ENCODE results near the gene SYNJ2.
A peak's percentile ranks its signal among the peaks of the same experiment; 100 is the strongest.

The SYNJ2 gene

DNA sequence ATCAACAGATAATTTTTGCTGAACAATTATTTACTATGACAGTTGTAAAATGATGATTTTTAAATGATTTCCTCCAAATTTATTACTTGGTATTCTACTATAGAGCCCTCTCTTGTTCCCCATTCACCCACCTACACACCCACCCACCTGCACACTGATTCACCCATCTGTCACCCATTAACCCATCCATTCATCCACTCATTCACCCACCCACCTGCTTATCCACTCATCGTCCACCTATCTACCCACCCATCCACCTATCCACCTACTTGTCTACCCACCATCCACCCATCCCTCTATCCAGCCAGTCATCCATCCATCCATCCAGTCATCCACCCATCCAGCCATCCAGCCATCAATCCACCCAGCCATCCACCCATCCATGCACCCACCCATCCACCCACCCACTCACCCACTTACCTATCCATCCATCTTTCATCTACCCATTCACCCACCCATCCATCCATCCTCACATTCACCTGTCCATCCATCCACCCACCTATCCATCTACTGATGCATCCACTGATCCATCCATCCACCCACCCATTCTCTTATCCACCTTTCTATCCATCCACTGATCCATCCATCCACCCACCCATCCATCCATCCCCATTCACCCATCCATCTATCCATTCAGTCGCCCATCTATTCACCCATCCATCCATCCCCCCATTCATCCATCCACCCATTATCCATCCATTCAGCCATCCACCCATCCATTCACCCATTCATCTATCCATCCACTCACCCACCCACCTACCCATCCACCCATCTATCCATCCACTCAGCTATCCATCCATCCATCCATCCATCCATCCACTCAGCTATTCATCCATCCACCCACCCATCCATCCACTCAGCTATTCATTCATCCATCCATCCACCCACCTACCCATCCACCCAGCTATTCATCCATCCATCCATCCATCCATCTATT, 72.0 kb downstream of the SYNJ2 start:
- no peak overlapping the region for H3K9ac ChIP-seq (ENCODE audit: low read length)

DNA sequence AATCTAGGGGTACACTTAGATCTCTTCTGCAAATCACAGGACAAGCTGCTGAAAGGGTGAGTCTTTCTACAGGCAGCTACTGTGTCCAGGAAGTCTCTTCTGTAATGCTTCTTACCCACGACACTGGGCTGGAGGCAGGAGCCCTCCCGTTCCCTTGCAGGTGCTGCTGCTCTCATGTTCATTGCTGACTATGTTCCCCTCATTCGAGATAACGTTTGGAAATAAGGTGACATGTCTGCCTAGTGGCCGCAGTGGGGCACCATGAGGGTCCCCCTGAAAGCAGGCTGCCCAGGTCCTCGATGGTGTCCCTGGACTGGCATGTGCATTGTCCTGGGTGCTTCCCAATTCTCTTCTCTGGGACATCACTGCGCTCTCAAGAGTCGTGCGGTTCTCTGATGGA, 74.7 kb downstream of the SYNJ2 start:
- H3K4me1 ChIP-seq (ENCODE audit: control insufficient read depth, insufficient read depth, low read length): peaks cover 16% of the 10 kb centered on the region
- H3K27ac ChIP-seq (ENCODE audit: low read depth, low read length): no peak overlapping the region
- H3K9ac ChIP-seq (ENCODE audit: low read length): no peak overlapping the region
- no peaks in the 10 kb centered on the region for H3K27me3 ChIP-seq (ENCODE audit: control insufficient read depth, insufficient read depth, low read length)
- H3K4me3 ChIP-seq (ENCODE audit: low read length): no peak overlapping the region
- peaks cover 9% of the 10 kb centered on the region for H3K36me3 ChIP-seq (ENCODE audit: control insufficient read depth, insufficient read depth, low read length)

More for the DNA sequence above, 72.0 kb downstream of the SYNJ2 start:
- Histone ChIP-seq H3K27me3 (ENCODE audit: control insufficient read depth, insufficient read depth, low read length) (no peaks in the 10 kb centered on the region), H3K36me3 (ENCODE audit: control insufficient read depth, insufficient read depth, low read length) (peaks cover 9% of the 10 kb centered on the region), H3K27ac (ENCODE audit: low read depth, low read length) (no peak overlapping the region), H3K4me1 (ENCODE audit: control insufficient read depth, insufficient read depth, low read length) (no peaks in the 10 kb centered on the region), H3K4me3 (ENCODE audit: low read length) (no peak overlapping the region)

DNA sequence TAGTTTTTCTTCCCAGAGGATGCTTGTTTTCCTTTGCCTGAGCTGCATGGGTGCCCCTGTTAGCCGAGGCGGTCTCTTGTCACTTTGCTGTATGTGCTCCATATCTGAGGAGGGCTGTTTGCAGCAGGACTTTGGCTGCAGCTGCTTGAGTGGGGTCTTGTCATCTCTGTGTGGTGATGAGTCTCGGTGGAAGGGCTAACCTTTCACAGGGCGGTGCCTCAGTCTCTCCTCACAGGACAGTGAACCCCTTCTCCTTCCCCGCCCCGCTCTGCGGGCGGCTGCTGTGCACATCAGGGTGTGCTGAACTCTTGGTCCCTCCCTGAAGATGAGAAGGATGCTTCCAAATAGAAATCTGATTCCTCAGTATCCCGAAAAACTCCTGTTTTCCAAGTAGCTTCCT, 75.1 kb downstream of the SYNJ2 start:
- H3K27me3 ChIP-seq (ENCODE audit: control insufficient read depth, insufficient read depth, low read length): no peaks in the 10 kb centered on the region
- H3K4me3 ChIP-seq (ENCODE audit: low read length): no peak overlapping the region
- H3K4me1 ChIP-seq (ENCODE audit: control insufficient read depth, insufficient read depth, low read length): peaks cover 16% of the 10 kb centered on the region
- no peak overlapping the region for H3K9ac ChIP-seq (ENCODE audit: low read length)
- H3K36me3 ChIP-seq (ENCODE audit: control insufficient read depth, insufficient read depth, low read length): peaks cover 9% of the 10 kb centered on the region
- no peak overlapping the region for H3K27ac ChIP-seq (ENCODE audit: low read depth, low read length)

DNA sequence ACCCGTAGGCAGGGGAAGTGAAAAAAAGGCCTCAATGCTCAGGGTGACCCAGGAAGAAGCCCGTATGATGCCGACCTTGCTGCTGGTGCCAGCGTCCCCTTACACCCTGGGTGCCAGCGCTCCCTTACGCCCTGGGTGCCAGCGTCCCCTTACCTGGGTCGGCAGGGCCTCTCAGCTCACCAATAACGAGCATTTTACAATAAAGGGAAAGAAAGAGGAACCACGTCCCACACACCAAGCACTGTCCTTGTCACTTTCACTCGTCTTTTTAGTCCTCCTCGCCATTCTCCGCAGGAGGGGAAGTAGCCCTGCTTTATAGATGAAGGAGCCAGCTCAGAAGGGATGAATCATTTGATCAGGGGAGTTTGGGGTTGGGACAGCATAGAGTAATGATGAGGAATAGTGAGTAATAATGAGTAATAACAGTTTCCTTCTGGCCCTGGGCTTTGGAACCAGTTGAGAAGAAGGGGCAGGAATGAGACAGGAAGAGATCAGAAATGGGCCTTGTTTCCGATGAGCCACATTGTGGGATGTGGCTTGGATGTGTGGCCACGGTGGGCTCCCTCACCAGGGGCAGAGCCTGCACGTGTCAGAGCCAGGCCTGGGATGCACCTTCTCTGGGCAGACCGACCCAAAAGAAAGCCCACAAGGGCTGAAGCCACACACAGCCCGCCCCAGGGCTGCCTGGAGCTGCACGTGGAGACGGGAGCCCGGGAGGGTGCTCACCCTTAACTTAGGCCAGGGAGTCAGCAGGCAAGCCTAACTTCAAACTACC, 75.7 kb downstream of the SYNJ2 start:
- Histone ChIP-seq H3K9ac (ENCODE audit: low read length) (no peak overlapping the region), H3K36me3 (ENCODE audit: control insufficient read depth, insufficient read depth, low read length) (peaks cover 9% of the 10 kb centered on the region), H3K27me3 (ENCODE audit: control insufficient read depth, insufficient read depth, low read length) (no peaks in the 10 kb centered on the region), H3K4me1 (ENCODE audit: control insufficient read depth, insufficient read depth, low read length) (peaks cover 16% of the 10 kb centered on the region), H3K4me3 (ENCODE audit: low read length) (no peak overlapping the region), H3K27ac (ENCODE audit: low read depth, low read length) (no peak overlapping the region)

DNA sequence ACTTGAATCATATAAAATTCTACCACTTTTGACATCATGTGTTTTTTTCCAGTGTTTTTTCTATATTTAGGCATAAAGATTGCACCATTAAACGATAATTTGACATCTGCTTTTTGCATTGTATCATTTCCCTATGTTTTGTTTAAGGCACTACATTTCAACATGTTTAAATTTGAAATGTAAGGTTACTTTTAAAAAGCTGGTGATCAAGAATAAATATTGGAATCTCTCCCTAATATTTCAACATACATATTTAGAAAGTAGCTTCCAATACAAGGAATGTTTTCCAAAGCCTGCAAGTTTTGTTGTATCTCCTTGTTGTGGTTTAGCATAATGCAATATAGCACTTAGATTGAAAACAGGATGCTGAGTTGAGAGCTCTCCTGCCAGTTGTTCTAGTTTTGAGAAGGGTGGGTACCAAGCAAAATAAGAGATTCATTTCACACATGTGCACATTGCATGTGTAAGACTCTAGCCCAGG, 76.5 kb downstream of the SYNJ2 start:
- H3K36me3 ChIP-seq (ENCODE audit: control insufficient read depth, insufficient read depth, low read length): peaks cover 9% of the 10 kb centered on the region
- peaks cover 16% of the 10 kb centered on the region for H3K4me1 ChIP-seq (ENCODE audit: control insufficient read depth, insufficient read depth, low read length)
- H3K4me3 ChIP-seq (ENCODE audit: low read length): no peak overlapping the region
- H3K27ac ChIP-seq (ENCODE audit: low read depth, low read length): no peak overlapping the region
- no peaks in the 10 kb centered on the region for H3K27me3 ChIP-seq (ENCODE audit: control insufficient read depth, insufficient read depth, low read length)
- no peak overlapping the region for H3K9ac ChIP-seq (ENCODE audit: low read length)

DNA sequence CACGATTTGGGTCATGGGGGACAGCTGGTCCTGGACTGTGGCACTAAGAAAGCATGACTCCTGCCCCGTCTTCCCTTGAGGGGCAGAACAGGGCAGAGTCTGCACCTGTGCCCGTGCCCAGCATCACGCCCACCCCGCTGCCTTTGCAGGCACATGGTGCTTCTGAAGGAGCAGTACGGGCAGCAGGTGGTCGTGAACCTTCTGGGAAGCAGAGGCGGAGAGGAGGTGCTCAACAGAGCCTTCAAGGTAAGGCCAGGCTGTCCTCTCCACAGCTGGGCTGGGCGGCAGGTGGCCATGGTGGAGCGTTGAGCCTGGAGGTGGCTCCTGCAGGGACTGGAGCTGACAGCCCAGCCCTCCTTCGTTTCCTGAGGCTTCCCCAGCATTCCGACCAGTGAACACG, 77.4 kb downstream of the SYNJ2 start:
- Histone ChIP-seq H3K4me3 (ENCODE audit: low read length) (no peak overlapping the region), H3K4me1 (ENCODE audit: control insufficient read depth, insufficient read depth, low read length) (peaks cover 16% of the 10 kb centered on the region), H3K27me3 (ENCODE audit: control insufficient read depth, insufficient read depth, low read length) (no peaks in the 10 kb centered on the region), H3K27ac (ENCODE audit: low read depth, low read length) (no peak overlapping the region), H3K9ac (ENCODE audit: low read length) (no peak overlapping the region), H3K36me3 (ENCODE audit: control insufficient read depth, insufficient read depth, low read length) (peaks cover 9% of the 10 kb centered on the region)

DNA sequence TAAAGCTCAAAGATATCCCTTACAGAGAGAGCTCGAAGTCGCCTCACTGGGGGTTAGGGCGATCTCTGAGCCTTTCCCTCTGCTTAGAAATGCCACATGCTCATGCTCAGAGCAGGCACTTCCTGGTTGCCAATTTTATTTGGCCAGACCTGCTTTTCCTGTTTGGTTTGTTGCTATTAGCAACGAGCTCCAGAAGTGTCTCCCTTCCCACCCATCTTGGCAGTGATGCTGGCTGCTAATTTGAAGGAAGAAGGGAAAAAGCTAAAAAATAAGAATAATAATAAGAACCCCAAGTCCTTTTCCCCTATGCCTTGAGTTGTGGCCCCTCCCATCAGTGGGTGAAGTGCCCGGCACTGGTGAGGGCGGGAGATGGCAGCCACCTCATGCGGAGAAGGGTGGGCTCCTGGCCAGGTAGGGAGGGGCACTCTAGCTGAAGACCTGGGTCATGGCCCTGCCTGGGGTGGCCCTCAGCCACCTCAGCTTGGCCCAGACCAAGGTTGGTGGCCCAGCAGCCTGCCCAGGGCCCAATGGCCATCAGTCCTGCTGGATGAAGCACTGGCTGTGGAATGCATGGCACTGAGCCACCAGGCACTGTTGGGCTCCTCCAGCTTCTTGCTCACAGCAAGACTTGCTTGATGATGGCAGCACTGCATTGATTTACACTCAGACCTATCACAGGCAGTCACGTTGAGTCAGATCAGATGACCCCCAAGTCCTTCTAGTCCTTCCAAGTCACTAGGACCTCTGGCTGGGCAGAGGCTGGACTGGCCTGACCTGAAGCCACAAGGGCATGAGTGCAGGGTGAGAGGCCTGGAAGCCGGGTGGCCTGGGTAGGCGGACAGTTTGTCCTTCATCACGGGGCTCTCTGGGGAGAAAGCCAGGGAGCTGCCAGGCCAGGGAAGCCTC, 79.0 kb downstream of the SYNJ2 start:
- H3K36me3 ChIP-seq (ENCODE audit: control insufficient read depth, insufficient read depth, low read length): peaks cover 17% of the 10 kb centered on the region
- no peaks in the 10 kb centered on the region for H3K27me3 ChIP-seq (ENCODE audit: control insufficient read depth, insufficient read depth, low read length)
- peak overlapping the region; percentile 67 for H3K27ac ChIP-seq (ENCODE audit: low read depth, low read length)
- peaks cover 16% of the 10 kb centered on the region for H3K4me1 ChIP-seq (ENCODE audit: control insufficient read depth, insufficient read depth, low read length)
- H3K9ac ChIP-seq (ENCODE audit: low read length): no peak overlapping the region
- H3K4me3 ChIP-seq (ENCODE audit: low read length): no peak overlapping the region

DNA sequence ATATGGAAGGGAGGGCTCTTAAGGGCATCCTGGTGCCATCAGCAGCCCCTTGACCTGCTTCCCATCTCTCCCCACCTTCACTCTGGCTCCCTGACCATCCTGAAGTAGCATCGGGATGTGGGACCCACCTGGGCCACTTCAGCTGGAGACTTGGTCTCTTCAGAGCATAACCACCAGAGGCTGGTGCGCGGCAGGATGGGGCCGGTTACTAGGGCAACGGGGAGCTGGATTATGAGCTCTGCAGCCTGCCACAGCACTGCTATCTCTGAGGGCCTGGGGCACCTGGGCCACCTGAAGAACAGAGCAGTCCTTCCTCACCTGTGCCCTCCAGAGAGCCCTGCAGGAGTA, 79.7 kb downstream of the SYNJ2 start:
- Histone ChIP-seq H3K4me3 (ENCODE audit: low read length) (no peak overlapping the region), H3K27ac (ENCODE audit: low read depth, low read length) (peak overlapping the region; percentile 40), H3K9ac (ENCODE audit: low read length) (no peak overlapping the region), H3K4me1 (ENCODE audit: control insufficient read depth, insufficient read depth, low read length) (peaks cover 16% of the 10 kb centered on the region), H3K27me3 (ENCODE audit: control insufficient read depth, insufficient read depth, low read length) (no peaks in the 10 kb centered on the region), H3K36me3 (ENCODE audit: control insufficient read depth, insufficient read depth, low read length) (peaks cover 15% of the 10 kb centered on the region)

DNA sequence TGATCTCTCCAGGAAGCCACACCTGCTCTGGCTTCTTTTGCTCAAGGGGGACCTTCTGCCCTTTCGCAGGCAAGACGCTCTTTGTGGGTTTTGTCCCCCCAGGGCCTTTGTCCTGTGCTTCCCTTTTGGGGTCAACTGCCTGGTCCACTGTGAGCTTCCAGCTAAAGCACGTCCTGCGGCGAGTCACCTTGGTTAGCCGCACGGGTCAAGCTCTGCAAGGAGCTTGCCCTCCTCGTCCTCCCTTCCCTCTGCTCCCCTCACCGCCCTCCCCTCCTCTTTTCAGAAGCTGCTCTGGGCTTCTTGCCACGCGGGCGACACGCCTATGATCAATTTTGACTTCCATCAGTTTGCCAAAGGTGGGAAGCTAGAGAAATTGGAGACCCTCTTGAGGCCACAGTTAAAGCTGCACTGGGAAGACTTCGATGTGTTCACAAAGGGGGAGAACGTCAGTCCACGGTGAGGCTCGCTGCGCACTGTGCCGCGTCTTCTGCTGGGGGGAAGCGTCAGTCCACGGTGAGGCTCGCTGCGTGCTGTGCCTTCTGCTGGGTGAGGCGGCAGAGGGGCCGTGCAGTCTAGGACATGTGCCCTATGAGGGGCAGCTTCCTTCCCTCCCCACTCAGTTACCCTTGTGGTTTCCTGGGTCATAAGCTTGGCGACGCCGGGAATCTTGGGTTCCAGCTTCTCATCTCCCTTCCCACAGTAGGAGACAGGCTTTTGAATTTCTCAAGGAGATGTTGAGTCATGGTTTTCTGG, 80.2 kb downstream of the SYNJ2 start:
- H3K4me1 ChIP-seq (ENCODE audit: control insufficient read depth, insufficient read depth, low read length): peaks cover 16% of the 10 kb centered on the region
- H3K27ac ChIP-seq (ENCODE audit: low read depth, low read length): no peak overlapping the region
- H3K9ac ChIP-seq (ENCODE audit: low read length): no peak overlapping the region
- no peaks in the 10 kb centered on the region for H3K27me3 ChIP-seq (ENCODE audit: control insufficient read depth, insufficient read depth, low read length)
- peaks cover 16% of the 10 kb centered on the region for H3K36me3 ChIP-seq (ENCODE audit: control insufficient read depth, insufficient read depth, low read length)
- H3K4me3 ChIP-seq (ENCODE audit: low read length): no peak overlapping the region

DNA sequence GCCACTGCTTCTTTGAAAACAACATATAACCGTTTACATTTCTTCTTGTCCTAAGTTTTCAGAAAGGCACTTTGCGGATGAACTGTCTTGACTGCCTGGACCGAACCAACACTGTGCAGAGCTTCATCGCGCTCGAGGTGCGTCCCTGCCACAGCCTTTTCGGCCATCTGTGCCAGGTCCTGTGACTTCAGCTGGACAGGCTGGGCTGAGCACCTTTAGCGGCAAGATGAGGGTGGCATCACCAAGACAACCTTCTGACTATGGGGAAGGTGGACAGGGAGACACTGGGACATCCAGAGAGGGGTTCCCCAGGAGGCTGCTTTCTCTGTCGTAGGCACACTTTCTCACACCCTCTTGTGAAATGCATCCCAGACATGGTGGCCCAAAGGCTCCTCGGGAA, 82.1 kb downstream of the SYNJ2 start:
- H3K9ac ChIP-seq (ENCODE audit: low read length): no peak overlapping the region
- peaks cover 16% of the 10 kb centered on the region for H3K36me3 ChIP-seq (ENCODE audit: control insufficient read depth, insufficient read depth, low read length)
- H3K4me1 ChIP-seq (ENCODE audit: control insufficient read depth, insufficient read depth, low read length): peaks cover 16% of the 10 kb centered on the region
- H3K27me3 ChIP-seq (ENCODE audit: control insufficient read depth, insufficient read depth, low read length): no peaks in the 10 kb centered on the region
- H3K27ac ChIP-seq (ENCODE audit: low read depth, low read length): no peak overlapping the region
- no peak overlapping the region for H3K4me3 ChIP-seq (ENCODE audit: low read length)

DNA sequence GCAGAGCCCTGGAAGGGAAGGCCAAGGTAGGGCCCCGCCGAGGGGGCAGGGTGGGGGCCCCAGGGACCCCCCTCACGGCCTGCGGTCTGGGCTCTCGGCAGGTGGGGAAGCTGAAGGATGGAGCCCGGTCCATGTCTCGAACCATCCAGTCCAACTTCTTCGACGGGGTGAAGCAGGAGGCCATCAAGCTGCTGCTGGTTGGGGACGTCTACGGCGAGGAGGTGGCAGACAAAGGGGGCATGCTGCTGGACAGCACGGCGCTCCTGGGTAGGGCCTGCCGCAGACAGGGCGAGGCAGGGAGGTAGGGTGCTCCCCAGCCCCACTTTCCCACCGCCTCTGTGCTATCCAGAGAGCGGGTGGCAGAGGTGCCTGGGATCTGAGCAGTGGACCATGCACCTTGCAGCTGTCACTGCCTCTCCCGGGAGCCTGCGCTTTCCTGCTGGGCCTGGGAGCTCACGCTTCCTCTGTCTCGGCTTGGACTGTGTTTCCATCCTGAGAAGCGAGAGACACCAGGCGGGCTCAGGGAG, 83.1 kb downstream of the SYNJ2 start:
- no peak overlapping the region for H3K4me3 ChIP-seq (ENCODE audit: low read length)
- H3K27ac ChIP-seq (ENCODE audit: low read depth, low read length): no peak overlapping the region
- peaks cover 12% of the 10 kb centered on the region for H3K36me3 ChIP-seq (ENCODE audit: control insufficient read depth, insufficient read depth, low read length)
- no peaks in the 10 kb centered on the region for H3K27me3 ChIP-seq (ENCODE audit: control insufficient read depth, insufficient read depth, low read length)
- no peak overlapping the region for H3K9ac ChIP-seq (ENCODE audit: low read length)
- H3K4me1 ChIP-seq (ENCODE audit: control insufficient read depth, insufficient read depth, low read length): peaks cover 14% of the 10 kb centered on the region

Measured in rectal smooth muscle tissue (tissue), 1 donor.